Skin epidermis (tissue), 12 donors: ENCODE results near the gene NAA80.

Experiments
- H3K27ac ChIP-seq, 21 experiments: fragments of 200-600 bp; sonication (generic) in 11 of 21; one replicate each; pipeline ENCODE4 v1.5.0; 2020; ENCODE audit warnings: mild to moderate bottlenecking in 3 of 21, inconsistent platforms in 2 of 21, moderate library complexity in 2 of 21
- H3K4me3 ChIP-seq, 7 experiments: fragments of 200-600 bp; sonication (generic) in 2 of 7; one replicate each; pipeline ENCODE4 v1.5.0; 2020; ENCODE audit warnings: inconsistent platforms in 2 of 7, mild to moderate bottlenecking in 2 of 7, moderate library complexity in 1 of 7

The NAA80 gene

DNA sequence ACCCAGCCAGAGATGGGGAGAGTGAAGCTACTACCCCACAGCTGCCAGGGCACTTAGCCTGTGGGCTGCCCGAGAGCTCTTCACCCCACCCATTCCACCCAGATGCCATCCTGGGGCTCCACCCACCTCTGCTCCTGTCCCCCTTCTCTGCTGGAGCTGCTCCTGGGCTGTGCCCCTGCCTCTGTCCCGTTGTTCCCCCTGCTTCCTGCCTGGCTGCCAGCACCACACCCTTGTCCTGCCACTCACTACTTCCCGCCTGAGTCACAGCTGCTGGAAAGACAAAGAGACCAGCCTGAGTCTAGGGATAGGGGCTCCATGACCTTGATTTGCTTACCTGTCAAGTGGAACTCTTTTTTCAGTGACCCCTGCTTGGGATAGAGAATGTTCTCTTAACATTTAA is 50.8 kb downstream of the NAA80 start:
- H3K27ac ChIP-seq, result peak overlapping the region in 19 of 21 experiments; percentile 37 to 95 (median 76)
- H3K4me3 ChIP-seq, result no peak overlapping the region

GRCh38 chr3:50246517-50246954 is 52.7 kb downstream of the NAA80 start:
- Histone ChIP-seq H3K4me3 (peak overlapping the region in 6 of 7 experiments; percentile 0 to 41 (median 24)), H3K27ac (peak overlapping the region; percentile 45 to 95 (median 84))
